NT2/D1 (cell line): ENCODE results near the gene GRK2.

ENCODE experiments used
- YY1 ChIP-seq: IDR thresholded peaks from 2 replicates; pipeline ENCODE4 v1.6.1; 2011; ENCODE audit not compliant: insufficient read length, insufficient read depth
- ZNF274 ChIP-seq: IDR thresholded peaks from 2 replicates; pipeline ENCODE4 v1.6.1; 2011; ENCODE audit warnings: mild to moderate bottlenecking, low read depth, low read length

DNA sequence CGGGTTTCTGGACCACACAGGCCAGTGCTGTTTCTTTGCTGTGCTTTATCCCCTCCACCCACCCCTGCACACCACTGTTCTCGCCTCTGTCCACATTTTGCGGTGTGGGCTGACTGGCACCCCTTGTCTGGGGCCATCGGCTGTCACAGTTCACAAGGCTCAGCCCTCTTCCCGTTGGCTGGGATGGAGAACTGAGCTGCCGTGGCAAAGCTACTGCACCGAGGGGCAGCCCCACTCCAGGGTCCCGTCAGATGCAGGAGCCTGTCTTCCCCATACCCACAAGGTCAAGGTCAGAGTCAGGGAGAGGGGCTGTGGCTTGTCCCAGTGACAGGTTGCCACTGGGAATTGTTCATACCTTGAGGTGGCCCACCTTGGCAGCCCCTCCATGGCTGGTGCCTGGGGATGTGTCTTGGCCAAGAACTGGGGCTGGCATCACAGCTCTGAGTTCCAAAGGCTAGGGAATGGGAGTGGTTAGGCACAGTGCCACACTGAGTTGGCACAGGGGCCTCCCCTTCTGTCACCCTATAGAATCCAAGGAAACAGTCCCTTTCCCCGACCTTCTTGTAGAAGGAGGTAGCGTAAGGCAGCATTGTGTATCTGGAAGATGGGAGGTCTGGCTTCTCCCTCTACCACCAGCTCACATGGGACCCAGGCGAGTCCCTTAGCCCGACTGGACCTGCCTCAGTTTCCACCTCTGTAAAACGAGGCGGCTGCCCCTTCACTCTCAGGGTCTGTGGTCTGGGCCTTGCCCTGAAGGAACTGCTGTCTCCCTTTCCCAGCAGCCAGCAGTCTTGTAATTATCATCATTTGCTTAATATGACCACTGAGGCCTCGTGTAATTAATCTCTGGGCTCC lies 3.4 kb downstream of the GRK2 start:
- no peak for TF ChIP-seq YY1
- no peak for TF ChIP-seq ZNF274
